ENCODE measurements around the gene GSTM4. TPM values are rescaled to one million over a fixed set of nuclear protein-coding genes. Genes with fewer than 3 reads are reported as not detected.

GSTM4 gene
- total and polyA plus RNA-seq, 9 of the 15 experiments (the other 6 are each of a cell fraction or from before 2014, with no cell fraction given), result 18.8 to 53.4 (median 38.8) TPM

DNA sequence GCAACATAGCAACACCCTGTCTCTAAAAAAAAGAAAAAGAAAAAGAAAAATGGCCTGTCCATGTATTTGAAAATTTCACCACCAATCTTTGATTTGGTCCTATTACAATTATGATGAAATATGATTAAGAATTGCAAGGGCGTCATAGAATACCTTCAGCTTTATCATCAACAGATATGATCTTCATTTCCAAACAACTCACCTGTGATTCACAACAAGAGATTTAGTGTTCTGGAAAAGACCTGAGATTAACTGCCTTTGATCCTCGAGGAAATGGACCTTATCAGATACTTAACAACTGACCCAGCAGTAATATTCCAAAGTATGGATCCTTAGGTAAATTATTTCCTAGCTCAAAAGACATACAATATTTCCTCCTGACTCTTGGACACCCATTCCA is 3.5 kb upstream of the GSTM4 start (continued):
- TF ChIP-seq CREBBP (IDR thresholded peaks at IDR 0.05; ENCODE audit: low read depth, low read length), result no peak

DNA sequence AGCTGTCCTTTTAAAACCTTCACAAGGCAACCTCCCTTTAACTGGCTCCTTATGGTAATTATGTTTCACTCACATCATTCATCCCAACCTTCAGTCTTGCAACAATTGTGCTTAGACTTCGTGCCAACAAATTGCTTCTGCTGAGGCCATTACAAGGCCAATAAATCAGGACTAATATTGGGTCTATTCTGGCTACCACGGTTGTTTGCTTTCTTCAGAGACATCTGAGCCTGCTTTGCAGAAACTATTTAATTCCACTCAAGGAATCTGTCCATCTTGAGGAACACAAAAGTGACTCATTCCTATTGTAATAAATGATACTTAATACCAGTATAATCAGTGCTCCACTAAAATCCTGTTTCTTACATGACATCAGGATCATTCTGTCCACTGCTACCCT is 2.6 kb upstream of the GSTM4 start:
- Histone ChIP-seq H3K9me1 (ENCODE audit: control insufficient read depth, insufficient read depth, low read length) (no peaks in the 10 kb centered on the region), H3K4me3 (no peak overlapping the region), H3K9ac (ENCODE audit: insufficient read depth in 1 of 2, low read depth in 2 of 2, low read length in 2 of 2) (no peak overlapping the region), H3K79me2 (ENCODE audit: control insufficient read depth, insufficient read depth, low read length) (0 out of 3 replicates have a peak, but pooled peaks cover 2% of the 10 kb centered on the region), H2AFZ (ENCODE audit: low read depth, low read length) (no peak overlapping the region), H3K27me3 (ENCODE audit: control insufficient read depth in 2 of 2, insufficient read depth in 2 of 2, low read length in 2 of 2) (0 out of 5 replicates have a peak, but pooled peaks cover 0 to 2% of the 10 kb centered on the region in 2 experiments), H3K4me1 (replicated peaks in 1 of 2; ENCODE audit: control insufficient read depth in 2 of 2, insufficient read depth in 2 of 2, low read length in 2 of 2) (peaks cover 0 to 20% of the 10 kb centered on the region in 2 experiments; a peak in 3 of 5 replicates), H3K9me3 (replicated peaks; ENCODE audit: control insufficient read depth, insufficient read depth, low read depth, low read length) (no peaks in the 10 kb centered on the region), H3K27ac (ENCODE audit: extremely low read depth, low read depth, low read length) (no peak overlapping the region), H3K36me3 (ENCODE audit: control insufficient read depth, insufficient read depth, low read length) (peaks cover 3% of the 10 kb centered on the region; the same call in 1 of the 3 replicates), H3K4me2 (ENCODE audit: insufficient read depth, low read length) (no peak overlapping the region), H4K20me1 (replicated peaks; ENCODE audit: control insufficient read depth, insufficient read depth, low read length) (no peaks in the 10 kb centered on the region)
- FAIRE-seq, result no peak
- ChIA-PET CTCF (ENCODE audit: low intra/inter-chr PET ratio) (no interaction called here), POLR2A (interaction anchor here (0.5 to 1.8 kb wide), 3 partner anchors 14 to 710 kb away, joined by 3 to 4 read pairs (median 4); no protein-coding TSS in a partner anchor)
- ATAC-seq, result no peak
- 12% methylated on average over 2 of the region's 2 CpGs for WGBS (ENCODE audit: insufficient coverage, low coverage, missing lambda C conversion rate)
- TF ChIP-seq DNMT1 (IDR thresholded peaks at IDR 0.05), result no peak
- TF ChIP-seq NEUROD1 (IDR thresholded peaks at IDR 0.05; ENCODE audit: borderline replicate concordance, low read depth, low read length, partially characterized antibody), result no peak
- TF ChIP-seq, protein P1, sequence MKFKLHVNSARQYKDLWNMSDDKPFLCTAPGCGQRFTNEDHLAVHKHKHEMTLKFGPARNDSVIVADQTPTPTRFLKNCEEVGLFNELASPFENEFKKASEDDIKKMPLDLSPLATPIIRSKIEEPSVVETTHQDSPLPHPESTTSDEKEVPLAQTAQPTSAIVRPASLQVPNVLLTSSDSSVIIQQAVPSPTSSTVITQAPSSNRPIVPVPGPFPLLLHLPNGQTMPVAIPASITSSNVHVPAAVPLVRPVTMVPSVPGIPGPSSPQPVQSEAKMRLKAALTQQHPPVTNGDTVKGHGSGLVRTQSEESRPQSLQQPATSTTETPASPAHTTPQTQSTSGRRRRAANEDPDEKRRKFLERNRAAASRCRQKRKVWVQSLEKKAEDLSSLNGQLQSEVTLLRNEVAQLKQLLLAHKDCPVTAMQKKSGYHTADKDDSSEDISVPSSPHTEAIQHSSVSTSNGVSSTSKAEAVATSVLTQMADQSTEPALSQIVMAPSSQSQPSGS (CRISPR knock-in tag; IDR thresholded peaks at IDR 0.05), result no peak
- TF ChIP-seq, protein P2, sequence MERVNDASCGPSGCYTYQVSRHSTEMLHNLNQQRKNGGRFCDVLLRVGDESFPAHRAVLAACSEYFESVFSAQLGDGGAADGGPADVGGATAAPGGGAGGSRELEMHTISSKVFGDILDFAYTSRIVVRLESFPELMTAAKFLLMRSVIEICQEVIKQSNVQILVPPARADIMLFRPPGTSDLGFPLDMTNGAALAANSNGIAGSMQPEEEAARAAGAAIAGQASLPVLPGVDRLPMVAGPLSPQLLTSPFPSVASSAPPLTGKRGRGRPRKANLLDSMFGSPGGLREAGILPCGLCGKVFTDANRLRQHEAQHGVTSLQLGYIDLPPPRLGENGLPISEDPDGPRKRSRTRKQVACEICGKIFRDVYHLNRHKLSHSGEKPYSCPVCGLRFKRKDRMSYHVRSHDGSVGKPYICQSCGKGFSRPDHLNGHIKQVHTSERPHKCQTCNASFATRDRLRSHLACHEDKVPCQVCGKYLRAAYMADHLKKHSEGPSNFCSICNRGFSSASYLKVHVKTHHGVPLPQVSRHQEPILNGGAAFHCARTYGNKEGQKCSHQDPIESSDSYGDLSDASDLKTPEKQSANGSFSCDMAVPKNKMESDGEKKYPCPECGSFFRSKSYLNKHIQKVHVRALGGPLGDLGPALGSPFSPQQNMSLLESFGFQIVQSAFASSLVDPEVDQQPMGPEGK (CRISPR knock-in tag; IDR thresholded peaks at IDR 0.05; ENCODE audit: borderline replicate concordance), result no peak
- no peak for TF ChIP-seq ZNF79 (CRISPR knock-in tag; IDR thresholded peaks at IDR 0.05; ENCODE audit: low read depth)
- TF ChIP-seq PYGO2 (tag; IDR thresholded peaks at IDR 0.05), result no peak
- TF ChIP-seq YY1 (IDR thresholded peaks at IDR 0.05; ENCODE audit: borderline replicate concordance in 1 of 3, control insufficient read depth in 1 of 3, extremely low read depth in 1 of 3, insufficient read depth in 3 of 3, insufficient read length in 1 of 3, insufficient replicate concordance in 2 of 3, low read depth in 1 of 3, low read length in 2 of 3), result no peak
- TF ChIP-seq ZNF668 (CRISPR knock-in tag; IDR thresholded peaks at IDR 0.05), result no peak
- no peak for TF ChIP-seq RFX7 (CRISPR knock-in tag; IDR thresholded peaks at IDR 0.05)
- in situ Hi-C loops (cut with MboI), result no loop called here
- no TSS peak for BruUV-seq (replicated peaks)
- intact Hi-C loops (cut with micrococcal nuclease), result no loop called here
- DNase-seq (ENCODE audit: extremely low read depth in 1 of 4, low spot score in 3 of 4), result no peak

All from K562 (cell line).